SU-DHL-6 (cell line): Measurements from ENCODE around the gene BCAS3.

Experiments
- H2AFZ ChIP-seq: fragments of 200-600 bp; sonication (generic); 2 replicates; pipeline ENCODE4 v1.6.1; 2014; ENCODE audit warnings: low read depth, mild to moderate bottlenecking, moderate library complexity, mixed read lengths, antibody characterized with exemption, low read length; ENCODE audit not compliant: severe bottlenecking
- H3F3A ChIP-seq: fragments of 200-600 bp; shearing (Covaris generic); 2 replicates; pipeline ENCODE4 v1.6.0; 2016; ENCODE audit warnings: antibody characterized with exemption, mild to moderate bottlenecking; ENCODE audit not compliant: insufficient read depth
- H3K27ac ChIP-seq: fragments of 200-600 bp; sonication (generic); 2 replicates; pipeline ENCODE4 v1.5.1; 2016; ENCODE audit warnings: low read depth, mild to moderate bottlenecking, low read length, moderate library complexity, mixed read lengths
- H3K27me3 ChIP-seq: fragments of 200-600 bp; sonication (generic), shearing (Covaris generic); 2 replicates; pipeline ENCODE4 v1.6.0; 2014; ENCODE audit warnings: mild to moderate bottlenecking, low read length
- H3K36me3 ChIP-seq: fragments of 200-600 bp; sonication (generic); 2 replicates; pipeline ENCODE4 v1.6.1; 2014; ENCODE audit warnings: mild to moderate bottlenecking, low read length, mixed read lengths
- H3K4me2 ChIP-seq: fragments of 300-600, 200-600 bp; shearing (Covaris generic), sonication (generic); 2 replicates; pipeline ENCODE4 v1.6.0; 2014; ENCODE audit warnings: low read length, low read depth, mild to moderate bottlenecking; ENCODE audit not compliant: poor library complexity, severe bottlenecking
- H3K4me3 ChIP-seq: fragments of 200-600 bp; sonication (generic); 2 replicates; pipeline ENCODE4 v1.5.1; 2014; ENCODE audit warnings: antibody characterized with exemption, low read length, mild to moderate bottlenecking, mixed read lengths; ENCODE audit not compliant: insufficient read depth, poor library complexity, severe bottlenecking
- H3K79me2 ChIP-seq: fragments of 200-600 bp; sonication (generic); 2 replicates; pipeline ENCODE4 v1.6.1; 2014; ENCODE audit warnings: mild to moderate bottlenecking, low read length, moderate library complexity; ENCODE audit not compliant: insufficient read depth
- H3K9ac ChIP-seq: fragments of 200-600 bp; sonication (generic); 2 replicates; pipeline ENCODE4 v1.7.0; 2014; ENCODE audit warnings: mild to moderate bottlenecking, low read length
- H3K9me2 ChIP-seq: fragments of 200-600 bp; sonication (generic); replicated peaks from 2 replicates; pipeline ENCODE4 v1.6.1; 2014; ENCODE audit warnings: low read length; ENCODE audit not compliant: insufficient read depth
- H3K9me3 ChIP-seq: fragments of 200-600 bp; sonication (generic); 2 replicates; pipeline ENCODE4 v1.6.1; 2014; ENCODE audit warnings: low read length, mixed read lengths; ENCODE audit not compliant: insufficient read depth
- H4K20me1 ChIP-seq: fragments of 200-600 bp; sonication (generic); 2 replicates; pipeline ENCODE4 v1.6.1; 2014; ENCODE audit warnings: low read depth, mild to moderate bottlenecking, antibody characterized with exemption, low read length, moderate library complexity, mixed read lengths
- EZH2phosphoT487 ChIP-seq: fragments of 200-600 bp; sonication (generic), shearing (Covaris generic); conservative IDR thresholded peaks from 2 replicates; pipeline ENCODE4 v1.6.1; 2018; ENCODE audit warnings: mild to moderate bottlenecking, antibody characterized with exemption, low read length, moderate library complexity, mixed read lengths
- TF ChIP-seq, protein P1 (sequence below): fragments of 200-600 bp; sonication (generic); IDR thresholded peaks from one replicate; pipeline ENCODE4 v1.5.1; 2017; ENCODE audit warnings: antibody characterized with exemption, mild to moderate bottlenecking, low read length, moderate library complexity; ENCODE audit not compliant: insufficient read depth, poor library complexity, severe bottlenecking

BCAS3 gene

GRCh38 chr17:61084260-61084659 lies 406.6 kb downstream of the BCAS3 start:
- no peaks in the 10 kb centered on the region for H4K20me1 ChIP-seq
- H2AFZ ChIP-seq, result no peak overlapping the region
- no peak overlapping the region for H3K4me3 ChIP-seq
- no peaks in the 10 kb centered on the region for H3K9me3 ChIP-seq
- H3K9me2 ChIP-seq, result no peaks in the 10 kb centered on the region
- H3K27me3 ChIP-seq, result no peaks in the 10 kb centered on the region
- no peak overlapping the region for H3K27ac ChIP-seq
- no peak for TF ChIP-seq EZH2phosphoT487
- TF ChIP-seq, protein P1, sequence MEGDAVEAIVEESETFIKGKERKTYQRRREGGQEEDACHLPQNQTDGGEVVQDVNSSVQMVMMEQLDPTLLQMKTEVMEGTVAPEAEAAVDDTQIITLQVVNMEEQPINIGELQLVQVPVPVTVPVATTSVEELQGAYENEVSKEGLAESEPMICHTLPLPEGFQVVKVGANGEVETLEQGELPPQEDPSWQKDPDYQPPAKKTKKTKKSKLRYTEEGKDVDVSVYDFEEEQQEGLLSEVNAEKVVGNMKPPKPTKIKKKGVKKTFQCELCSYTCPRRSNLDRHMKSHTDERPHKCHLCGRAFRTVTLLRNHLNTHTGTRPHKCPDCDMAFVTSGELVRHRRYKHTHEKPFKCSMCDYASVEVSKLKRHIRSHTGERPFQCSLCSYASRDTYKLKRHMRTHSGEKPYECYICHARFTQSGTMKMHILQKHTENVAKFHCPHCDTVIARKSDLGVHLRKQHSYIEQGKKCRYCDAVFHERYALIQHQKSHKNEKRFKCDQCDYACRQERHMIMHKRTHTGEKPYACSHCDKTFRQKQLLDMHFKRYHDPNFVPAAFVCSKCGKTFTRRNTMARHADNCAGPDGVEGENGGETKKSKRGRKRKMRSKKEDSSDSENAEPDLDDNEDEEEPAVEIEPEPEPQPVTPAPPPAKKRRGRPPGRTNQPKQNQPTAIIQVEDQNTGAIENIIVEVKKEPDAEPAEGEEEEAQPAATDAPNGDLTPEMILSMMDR, result no peak
- no peak overlapping the region for H3K4me2 ChIP-seq
- H3K36me3 ChIP-seq, result no peaks in the 10 kb centered on the region
- H3K79me2 ChIP-seq, result no peaks in the 10 kb centered on the region
- no peak overlapping the region for H3K9ac ChIP-seq
- no peaks in the 10 kb centered on the region for H3F3A ChIP-seq

- Histone ChIP-seq H4K20me1 (no peaks in the 10 kb centered on the region), H3K79me2 (no peaks in the 10 kb centered on the region), H3K9me3 (no peaks in the 10 kb centered on the region), H2AFZ (no peak overlapping the region), H3K4me2 (no peak overlapping the region), H3K36me3 (no peaks in the 10 kb centered on the region), H3K9ac (no peak overlapping the region), H3K9me2 (no peaks in the 10 kb centered on the region), H3K27ac (no peak overlapping the region), H3K4me3 (no peak overlapping the region), H3F3A (no peaks in the 10 kb centered on the region), H3K27me3 (no peaks in the 10 kb centered on the region)
- TF ChIP-seq, protein P1, result no peak
- TF ChIP-seq EZH2phosphoT487, result no peak
Measured at GRCh38 chr17:61087024-61087423, 409.4 kb downstream of the BCAS3 start.

- Histone ChIP-seq H3K4me2 (no peak overlapping the region), H2AFZ (no peak overlapping the region)
Measured at GRCh38 chr17:61088556-61088955, 410.9 kb downstream of the BCAS3 start.

More at GRCh38 chr17:61088556-61088955, 410.9 kb downstream of the BCAS3 start:
- no peak overlapping the region for H3K4me3 ChIP-seq
- no peak overlapping the region for H3K27ac ChIP-seq
- no peak overlapping the region for H3K9ac ChIP-seq
- no peak for TF ChIP-seq EZH2phosphoT487
- TF ChIP-seq, protein P1, result no peak
- H3K27me3 ChIP-seq, result no peaks in the 10 kb centered on the region
- no peaks in the 10 kb centered on the region for H3K9me2 ChIP-seq
- no peaks in the 10 kb centered on the region for H4K20me1 ChIP-seq
- H3K9me3 ChIP-seq, result no peaks in the 10 kb centered on the region
- H3K79me2 ChIP-seq, result no peaks in the 10 kb centered on the region
- H3K36me3 ChIP-seq, result no peaks in the 10 kb centered on the region
- no peaks in the 10 kb centered on the region for H3F3A ChIP-seq
